ENCODE results near the gene MYO3B.

The MYO3B gene

DNA sequence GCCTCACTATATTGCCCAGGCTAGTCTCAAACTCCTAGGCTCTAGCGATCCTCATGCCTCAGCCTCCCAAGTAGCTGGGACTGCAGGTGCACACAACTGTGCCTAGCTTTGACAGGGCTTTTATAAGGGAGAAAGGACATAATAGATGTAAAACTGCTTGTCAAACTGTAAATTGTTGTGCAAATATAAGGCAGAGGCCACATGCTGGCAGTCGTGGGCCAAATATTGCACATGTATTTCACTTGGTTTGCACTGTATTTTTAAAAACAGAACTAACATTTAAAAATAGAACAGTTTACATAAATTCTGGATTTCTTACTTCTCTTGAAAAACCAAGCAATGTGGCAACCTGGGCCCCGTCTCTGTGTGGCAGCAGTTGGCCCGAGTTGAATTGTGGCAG is 31.2 kb upstream of the MYO3B start:
- Histone ChIP-seq H3K4me2 (ENCODE audit: insufficient read depth, low read length) (no peak overlapping the region), H3K4me1 (ENCODE audit: insufficient read depth, low read length) (no peaks in the 10 kb centered on the region), H3K4me3 (ENCODE audit: low read depth in 1 of 2, low read length in 2 of 2) (no peak overlapping the region), H3K9ac (ENCODE audit: low read depth, low read length) (no peak overlapping the region), H2AFZ (ENCODE audit: low read depth, low read length) (no peak overlapping the region), H3K79me2 (ENCODE audit: insufficient read depth, low read length) (no peaks in the 10 kb centered on the region), H3K27ac (ENCODE audit: low read length) (no peak overlapping the region), H3K9me3 (ENCODE audit: insufficient read depth, low read length, severe bottlenecking) (no peaks in the 10 kb centered on the region), H3K27me3 (ENCODE audit: insufficient read depth, low read length, poor library complexity) (peaks cover 11% of the 10 kb centered on the region), H4K20me1 (ENCODE audit: insufficient read depth, low read length) (no peaks in the 10 kb centered on the region), H3K36me3 (ENCODE audit: insufficient read depth, low read length) (no peaks in the 10 kb centered on the region)
- DNase-seq (no peak), ATAC-seq (ENCODE audit: insufficient read depth, low read depth) (no peak)
- TF ChIP-seq, protein P1, sequence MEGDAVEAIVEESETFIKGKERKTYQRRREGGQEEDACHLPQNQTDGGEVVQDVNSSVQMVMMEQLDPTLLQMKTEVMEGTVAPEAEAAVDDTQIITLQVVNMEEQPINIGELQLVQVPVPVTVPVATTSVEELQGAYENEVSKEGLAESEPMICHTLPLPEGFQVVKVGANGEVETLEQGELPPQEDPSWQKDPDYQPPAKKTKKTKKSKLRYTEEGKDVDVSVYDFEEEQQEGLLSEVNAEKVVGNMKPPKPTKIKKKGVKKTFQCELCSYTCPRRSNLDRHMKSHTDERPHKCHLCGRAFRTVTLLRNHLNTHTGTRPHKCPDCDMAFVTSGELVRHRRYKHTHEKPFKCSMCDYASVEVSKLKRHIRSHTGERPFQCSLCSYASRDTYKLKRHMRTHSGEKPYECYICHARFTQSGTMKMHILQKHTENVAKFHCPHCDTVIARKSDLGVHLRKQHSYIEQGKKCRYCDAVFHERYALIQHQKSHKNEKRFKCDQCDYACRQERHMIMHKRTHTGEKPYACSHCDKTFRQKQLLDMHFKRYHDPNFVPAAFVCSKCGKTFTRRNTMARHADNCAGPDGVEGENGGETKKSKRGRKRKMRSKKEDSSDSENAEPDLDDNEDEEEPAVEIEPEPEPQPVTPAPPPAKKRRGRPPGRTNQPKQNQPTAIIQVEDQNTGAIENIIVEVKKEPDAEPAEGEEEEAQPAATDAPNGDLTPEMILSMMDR (IDR thresholded peaks at IDR 0.05; ENCODE audit: borderline replicate concordance, extremely low read depth, low read length, poor library complexity, severe bottlenecking), result no peak
- TF ChIP-seq EZH2 (IDR thresholded peaks at IDR 0.05; ENCODE audit: borderline replicate concordance, low read depth, low read length, severe bottlenecking), result no peak

DNA sequence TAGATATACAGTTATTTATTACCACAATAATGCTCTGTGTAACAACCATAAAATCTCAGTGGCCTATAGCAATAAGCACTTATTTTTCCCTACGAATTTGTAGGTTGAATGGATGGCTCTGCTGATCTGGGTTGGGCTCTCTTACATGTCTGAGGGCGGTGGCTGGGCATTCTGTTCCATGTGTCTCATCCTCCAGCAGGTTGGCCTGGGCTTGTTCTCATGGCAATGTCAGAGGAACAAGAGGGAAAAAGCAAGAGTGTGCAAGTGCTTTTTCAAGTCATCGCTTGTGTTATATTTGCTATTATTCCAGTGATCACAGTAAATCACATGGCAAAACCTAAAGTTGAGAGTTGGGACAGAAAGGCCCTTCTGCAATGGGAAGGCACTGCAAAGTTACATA is 30.4 kb upstream of the MYO3B start:
- H3K9me3 ChIP-seq (ENCODE audit: insufficient read depth, low read length, severe bottlenecking), result no peaks in the 10 kb centered on the region
- no peak overlapping the region for H3K27ac ChIP-seq (ENCODE audit: low read length)
- no peaks in the 10 kb centered on the region for H4K20me1 ChIP-seq (ENCODE audit: insufficient read depth, low read length)
- H3K9ac ChIP-seq (ENCODE audit: low read depth, low read length), result no peak overlapping the region
- no peaks in the 10 kb centered on the region for H3K4me1 ChIP-seq (ENCODE audit: insufficient read depth, low read length)
- H3K27me3 ChIP-seq (ENCODE audit: insufficient read depth, low read length, poor library complexity), result peaks cover 11% of the 10 kb centered on the region
- no peaks in the 10 kb centered on the region for H3K36me3 ChIP-seq (ENCODE audit: insufficient read depth, low read length)
- no peak overlapping the region for H2AFZ ChIP-seq (ENCODE audit: low read depth, low read length)
- no peak overlapping the region for H3K4me2 ChIP-seq (ENCODE audit: insufficient read depth, low read length)
- no peak overlapping the region for H3K4me3 ChIP-seq (ENCODE audit: low read depth in 1 of 2, low read length in 2 of 2)
- TF ChIP-seq EZH2 (IDR thresholded peaks at IDR 0.05; ENCODE audit: borderline replicate concordance, low read depth, low read length, severe bottlenecking), result no peak
- TF ChIP-seq, protein P1 (IDR thresholded peaks at IDR 0.05; ENCODE audit: borderline replicate concordance, extremely low read depth, low read length, poor library complexity, severe bottlenecking), result no peak
- no peaks in the 10 kb centered on the region for H3K79me2 ChIP-seq (ENCODE audit: insufficient read depth, low read length)
- ATAC-seq (ENCODE audit: insufficient read depth, low read depth) (no peak), DNase-seq (no peak)

DNA sequence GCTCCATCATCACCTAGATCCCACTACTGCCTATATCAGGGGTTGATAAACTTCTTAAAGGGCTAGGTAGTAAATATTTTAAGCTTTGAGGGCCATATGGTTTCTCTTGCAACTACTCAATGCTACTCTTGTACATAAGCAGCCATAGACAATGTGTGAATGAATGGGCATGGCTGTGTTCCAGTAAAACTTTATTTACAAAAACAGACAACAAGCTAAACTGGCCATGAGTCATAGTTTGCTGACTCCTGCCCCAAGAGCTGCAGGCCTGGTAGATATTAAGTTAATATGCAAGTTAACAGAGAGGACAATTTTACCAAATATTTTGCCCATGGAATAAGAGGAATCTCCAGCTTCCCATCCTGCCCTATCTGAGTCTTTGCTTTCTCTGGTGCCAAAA is 29.8 kb upstream of the MYO3B start:
- Histone ChIP-seq H3K4me2 (ENCODE audit: insufficient read depth, low read length) (no peak overlapping the region), H3K9me3 (ENCODE audit: insufficient read depth, low read length, severe bottlenecking) (no peaks in the 10 kb centered on the region), H3K27me3 (ENCODE audit: insufficient read depth, low read length, poor library complexity) (peaks cover 7% of the 10 kb centered on the region), H4K20me1 (ENCODE audit: insufficient read depth, low read length) (no peaks in the 10 kb centered on the region), H3K9ac (ENCODE audit: low read depth, low read length) (no peak overlapping the region), H3K79me2 (ENCODE audit: insufficient read depth, low read length) (no peaks in the 10 kb centered on the region), H3K36me3 (ENCODE audit: insufficient read depth, low read length) (no peaks in the 10 kb centered on the region), H3K27ac (ENCODE audit: low read length) (no peak overlapping the region), H2AFZ (ENCODE audit: low read depth, low read length) (no peak overlapping the region), H3K4me1 (ENCODE audit: insufficient read depth, low read length) (no peaks in the 10 kb centered on the region), H3K4me3 (ENCODE audit: low read depth in 1 of 2, low read length in 2 of 2) (no peak overlapping the region)
- ATAC-seq (ENCODE audit: insufficient read depth, low read depth) (no peak), DNase-seq (no peak)
- no peak for TF ChIP-seq EZH2 (IDR thresholded peaks at IDR 0.05; ENCODE audit: borderline replicate concordance, low read depth, low read length, severe bottlenecking)
- TF ChIP-seq, protein P1 (IDR thresholded peaks at IDR 0.05; ENCODE audit: borderline replicate concordance, extremely low read depth, low read length, poor library complexity, severe bottlenecking), result no peak

DNA sequence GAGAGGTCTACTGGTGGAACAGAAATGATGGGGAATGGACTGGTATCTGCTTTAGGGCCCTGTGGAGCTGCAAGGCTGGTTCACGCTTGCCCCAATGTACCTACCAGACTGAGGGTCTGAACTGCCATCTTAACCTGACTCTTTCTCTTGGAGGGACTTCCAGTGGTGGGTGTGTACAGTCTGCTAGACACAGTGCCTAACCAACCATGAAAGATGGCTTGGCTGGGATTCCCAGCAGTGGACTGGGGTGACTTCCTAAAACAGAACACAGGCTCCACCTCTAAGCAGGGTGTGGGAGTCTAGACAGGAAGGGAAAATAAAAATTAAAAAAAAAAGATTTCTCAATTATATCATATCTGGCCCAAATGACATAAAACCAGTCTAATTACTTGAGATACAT is 25.5 kb upstream of the MYO3B start:
- H3K4me2 ChIP-seq (ENCODE audit: insufficient read depth, low read length), result no peak overlapping the region
- no peaks in the 10 kb centered on the region for H3K79me2 ChIP-seq (ENCODE audit: insufficient read depth, low read length)
- no peaks in the 10 kb centered on the region for H3K4me1 ChIP-seq (ENCODE audit: insufficient read depth, low read length)
- H4K20me1 ChIP-seq (ENCODE audit: insufficient read depth, low read length), result no peaks in the 10 kb centered on the region
- DNase-seq, result no peak
- no peaks in the 10 kb centered on the region for H3K9me3 ChIP-seq (ENCODE audit: insufficient read depth, low read length, severe bottlenecking)
- no peak for ATAC-seq (ENCODE audit: insufficient read depth, low read depth)
- H3K9ac ChIP-seq (ENCODE audit: low read depth, low read length), result no peak overlapping the region
- TF ChIP-seq, protein P1 (IDR thresholded peaks at IDR 0.05; ENCODE audit: borderline replicate concordance, extremely low read depth, low read length, poor library complexity, severe bottlenecking), result no peak
- TF ChIP-seq EZH2 (IDR thresholded peaks at IDR 0.05; ENCODE audit: borderline replicate concordance, low read depth, low read length, severe bottlenecking), result no peak
- no peak overlapping the region for H2AFZ ChIP-seq (ENCODE audit: low read depth, low read length)
- no peak overlapping the region for H3K4me3 ChIP-seq (ENCODE audit: low read depth in 1 of 2, low read length in 2 of 2)
- no peaks in the 10 kb centered on the region for H3K36me3 ChIP-seq (ENCODE audit: insufficient read depth, low read length)
- peaks cover 10% of the 10 kb centered on the region for H3K27me3 ChIP-seq (ENCODE audit: insufficient read depth, low read length, poor library complexity)
- no peak overlapping the region for H3K27ac ChIP-seq (ENCODE audit: low read length)

All from DND-41 (cell line).